HCT116 (cell line): ENCODE data around the gene METTL25B. TPM values are rescaled to one million over a fixed set of nuclear protein-coding genes. Genes with fewer than 3 reads are reported as not detected.

Experiments
- ATAC-seq: fragments of 200-7000 bp; cut with Tn5 transposase; 2 replicates; pipeline ENCODE4 v1.9.1; 2020; ENCODE audit warnings: mild to moderate bottlenecking, moderate library complexity
- BruUV-seq: library from RNA; stranded (reverse); fragments of 400-500 nt; replicated peaks from 2 replicates; lab custom pipeline; 2021; lab: Mats Ljungman, UMichigan
- CTCF ChIA-PET: fragments of 300-600 bp; sonication (Branson Sonifier 250); formaldehyde crosslinking; loops from one replicate; lab custom pipeline; 2021; ENCODE audit warnings: antibody characterized with exemption; lab: Charles Lee
- POLR2A ChIA-PET: fragments of 300-600, 350-600 bp; sonication (Branson Sonifier 250); formaldehyde crosslinking; loops from one replicate; lab custom pipeline; 2021; ENCODE audit warnings: antibody characterized with exemption; lab: Charles Lee
- RAD21 ChIA-PET, 2 experiments: fragments of 300-600 bp; sonication (Branson Sonifier 250); formaldehyde crosslinking; loops; one replicate each; lab custom pipeline; 2023; ENCODE audit warnings: low total read pairs in 2 of 2; ENCODE audit not compliant: uncharacterized antibody in 2 of 2, unreplicated experiment in 2 of 2, low non-redundant PET in 1 of 2; lab: Charles Lee
- DNase-seq: peaks from one replicate; pipeline ENCODE4 v3.0.0-alpha.2; 2010; ENCODE audit warnings: low read depth, low spot score
- H2AFZ ChIP-seq: fragments of 200-600 bp; shearing (Covaris generic), sonication (generic); 2 replicates; pipeline ENCODE4 v1.6.1; 2017; ENCODE audit warnings: low read depth, mixed run types, mixed read lengths, antibody characterized with exemption, low read length; ENCODE audit not compliant: poor library complexity, severe bottlenecking
- H3K27ac ChIP-seq: 2 replicates; pipeline ENCODE4 v1.5.1; 2012; ENCODE audit warnings: low read depth, low read length
- H3K27me3 ChIP-seq: fragments of 200-600 bp; sonication (generic); 2 replicates; pipeline ENCODE4 v1.6.1; 2016; ENCODE audit warnings: mixed run types, low read length, mixed read lengths; ENCODE audit not compliant: insufficient read depth
- H3K36me3 ChIP-seq, 2 experiments: fragments of 200-500 bp in 1 of 2; fragments of 200-600 bp in 1 of 2; sonication (Bioruptor generic) in 1 of 2; sonication (generic) in 1 of 2; 2 replicates each; pipeline versions ENCODE4 v1.5.1 to v1.6.1; 2014 to 2016; ENCODE audit warnings: low read length in 2 of 2, inconsistent platforms in 1 of 2, mixed read lengths in 1 of 2, mixed run types in 1 of 2; ENCODE audit not compliant: insufficient read depth in 2 of 2, control insufficient read depth in 1 of 2
- H3K4me1 ChIP-seq, 2 experiments: fragments of 200-600 bp in 1 of 2; sonication (generic) in 1 of 2; 2 replicates each; pipeline versions ENCODE4 v1.5.1 to v1.6.1; 2012 to 2017; ENCODE audit warnings: low read length in 2 of 2, inconsistent platforms in 1 of 2, mild to moderate bottlenecking in 1 of 2, mixed read lengths in 1 of 2, mixed run types in 1 of 2, moderate library complexity in 1 of 2; ENCODE audit not compliant: insufficient read depth in 2 of 2, control insufficient read depth in 1 of 2
- H3K4me2 ChIP-seq: fragments of 200-600 bp; sonication (generic); 2 replicates; pipeline ENCODE4 v1.6.1; 2017; ENCODE audit warnings: mixed run types, low read length, mixed read lengths
- H3K4me3 ChIP-seq, 2 experiments: fragments of 200-600 bp in 1 of 2; sonication (generic) in 1 of 2; replicated peaks in 1 of 2; 2 replicates each; pipeline ENCODE4 v1.5.1; 2011 to 2016; ENCODE audit warnings: low read length in 2 of 2, control low read depth in 1 of 2, low read depth in 1 of 2, mild to moderate bottlenecking in 1 of 2, mixed read lengths in 1 of 2, mixed run types in 1 of 2
- H3K79me2 ChIP-seq: fragments of 200-600 bp; sonication (generic); 2 replicates; pipeline ENCODE4 v1.6.1; 2017; ENCODE audit warnings: mild to moderate bottlenecking, mixed run types, low read length, moderate library complexity, mixed read lengths; ENCODE audit not compliant: insufficient read depth
- H3K9ac ChIP-seq: fragments of 200-600 bp; sonication (generic); 2 replicates; pipeline ENCODE4 v1.6.1; 2016; ENCODE audit warnings: low read length, mixed read lengths
- H3K9me2 ChIP-seq: fragments of 200-600 bp; sonication (generic), shearing (Covaris generic); 2 replicates; pipeline ENCODE4 v1.6.1; 2017; ENCODE audit warnings: mixed run types, mild to moderate bottlenecking, moderate library complexity; ENCODE audit not compliant: insufficient read depth
- H3K9me3 ChIP-seq, 2 experiments: fragments of 200-500 bp in 1 of 2; fragments of 200-600 bp in 1 of 2; sonication (Bioruptor generic) in 1 of 2; sonication (generic) in 1 of 2; 2 replicates each; pipeline ENCODE4 v1.6.1; 2014 to 2017; ENCODE audit warnings: low read length in 2 of 2, mixed read lengths in 2 of 2, inconsistent platforms in 1 of 2, low read depth in 1 of 2, mild to moderate bottlenecking in 1 of 2, mixed run types in 1 of 2, moderate library complexity in 1 of 2; ENCODE audit not compliant: control insufficient read depth in 1 of 2, insufficient read depth in 1 of 2
- H4K20me1 ChIP-seq: fragments of 200-600 bp; sonication (generic), shearing (Covaris generic); 2 replicates; pipeline ENCODE4 v1.6.1; 2017; ENCODE audit warnings: mixed run types, mild to moderate bottlenecking, moderate library complexity; ENCODE audit not compliant: insufficient read depth
- CBX3 ChIP-seq: IDR thresholded peaks from 2 replicates; pipeline ENCODE4 v1.6.1; 2012; ENCODE audit warnings: low read depth
- CEBPB ChIP-seq: IDR thresholded peaks from 2 replicates; pipeline ENCODE4 v1.6.1; 2012; ENCODE audit warnings: low read depth
- ELF1 ChIP-seq: IDR thresholded peaks from 2 replicates; pipeline ENCODE4 v1.6.1; 2012; ENCODE audit warnings: low read depth, borderline replicate concordance
- JUND ChIP-seq: IDR thresholded peaks from 2 replicates; pipeline ENCODE4 v1.6.1; 2012
- POLR2AphosphoS5 ChIP-seq: IDR thresholded peaks from 2 replicates; pipeline ENCODE4 v1.6.1; 2011; ENCODE audit warnings: mild to moderate bottlenecking, low read depth, low read length, moderate library complexity
- SIN3A ChIP-seq: IDR thresholded peaks from 2 replicates; pipeline ENCODE4 v1.6.1; 2012; ENCODE audit warnings: low read depth
- SRF ChIP-seq: IDR thresholded peaks from 2 replicates; pipeline ENCODE4 v1.6.1; 2012; ENCODE audit warnings: low read depth
- ZFX ChIP-seq: fragments of 450-650 bp; IDR thresholded peaks from 2 replicates; pipeline ENCODE4 v1.6.1; 2017
- intact Hi-C: fragments of 100-400 bp; cut with micrococcal nuclease; formaldehyde crosslinking; loops from 2 replicates; pipeline ENCODE4 v1.10.0; 2022
- total RNA-seq: library from RNA; stranded (reverse); gene quantifications from one replicate; pipeline ENCODE4 v1.2.1, GENCODE V29; 2021; ENCODE audit not compliant: unreplicated experiment
- TF ChIP-seq, protein P1 (sequence below): IDR thresholded peaks from 2 replicates; pipeline ENCODE4 v1.6.1; 2012; ENCODE audit warnings: low read depth
- TF ChIP-seq, protein P2 (sequence below), 3 experiments: fragments of 200-600 bp in 1 of 3; sonication (generic) in 1 of 3; IDR thresholded peaks in 2 of 3; conservative IDR thresholded peaks in 1 of 3; 2 replicates each; pipeline ENCODE4 v1.5.1; 2012 to 2017; ENCODE audit warnings: low read depth in 2 of 3, low read length in 2 of 3, antibody characterized with exemption in 1 of 3, borderline replicate concordance in 1 of 3, control low read depth in 1 of 3, mild to moderate bottlenecking in 1 of 3, mixed read lengths in 1 of 3, mixed run types in 1 of 3, moderate library complexity in 1 of 3; ENCODE audit not compliant: insufficient read depth in 1 of 3
- TF ChIP-seq, protein P3 (sequence below): IDR thresholded peaks from 2 replicates; pipeline ENCODE4 v1.6.1; 2012
- TF ChIP-seq, protein P4 (sequence below): IDR thresholded peaks from 2 replicates; pipeline ENCODE4 v1.6.1; 2012

Gene METTL25B
- total RNA-seq, 1 experiment from 2014 or later = 36.5 TPM

DNA sequence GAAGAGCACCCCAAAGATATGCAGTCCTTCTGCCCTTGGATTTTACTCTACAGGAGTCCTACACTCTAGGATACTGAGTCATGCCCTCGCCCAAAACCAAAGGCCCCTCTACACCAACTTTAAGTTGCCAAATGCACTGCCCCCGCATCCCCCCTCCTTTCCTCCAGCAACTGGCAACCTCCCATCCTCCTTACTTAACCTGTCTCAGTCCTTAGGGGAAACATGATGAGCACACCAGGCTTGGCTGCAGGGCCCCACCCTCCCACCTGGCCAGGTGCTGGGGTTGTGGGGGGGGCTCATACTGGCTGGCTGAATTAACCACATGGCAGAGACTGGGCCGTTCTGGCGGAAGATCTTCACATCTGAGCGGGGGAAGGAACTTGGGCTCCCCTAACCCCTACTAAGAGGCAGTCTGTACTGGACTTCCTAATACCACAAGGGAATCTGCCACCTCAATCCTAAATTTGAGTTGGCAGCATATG, 22.0 kb downstream of the METTL25B start:
- Histone ChIP-seq H3K27me3 (no peaks in the 10 kb centered on the region), H3K36me3 (peaks cover 0 to 5% of the 10 kb centered on the region in 2 experiments; a peak in 1 of 4 replicates), H3K9me3 (no peaks in the 10 kb centered on the region), H3K27ac (peak overlapping the region; percentile 99), H2AFZ (no peak overlapping the region), H3K4me1 (peaks cover 29 to 61% of the 10 kb centered on the region in 2 experiments), H4K20me1 (no peaks in the 10 kb centered on the region), H3K9ac (peak overlapping the region; percentile 94), H3K9me2 (no peaks in the 10 kb centered on the region), H3K79me2 (peaks cover 79% of the 10 kb centered on the region), H3K4me2 (peak overlapping the region; percentile 97), H3K4me3 (peak overlapping the region; percentile 67 to 97)
- ChIA-PET POLR2A (interaction anchor here (0.7 to 1.1 kb wide), 2 partner anchors 9 to 17 kb away, joined by 3 read pairs; partner anchors contain the start of genes MRPL24 and PRCC), RAD21 (no interaction called here), CTCF (interaction anchor here (1.1 to 1.2 kb wide), 2 partner anchors 22 to 23 kb away, joined by 3 read pairs; partner anchors contain the start of genes ISG20L2 and METTL25B)
- DNase-seq (no peak), ATAC-seq (0 out of 2 replicates have a peak, but pooled peaks have one; percentile 7)
- intact Hi-C loops = no loop called here
- TF ChIP-seq SRF (no peak), POLR2AphosphoS5 (peak; percentile 53; the same call in 1 of the 2 replicates)
- BruUV-seq = no TSS peak

DNA sequence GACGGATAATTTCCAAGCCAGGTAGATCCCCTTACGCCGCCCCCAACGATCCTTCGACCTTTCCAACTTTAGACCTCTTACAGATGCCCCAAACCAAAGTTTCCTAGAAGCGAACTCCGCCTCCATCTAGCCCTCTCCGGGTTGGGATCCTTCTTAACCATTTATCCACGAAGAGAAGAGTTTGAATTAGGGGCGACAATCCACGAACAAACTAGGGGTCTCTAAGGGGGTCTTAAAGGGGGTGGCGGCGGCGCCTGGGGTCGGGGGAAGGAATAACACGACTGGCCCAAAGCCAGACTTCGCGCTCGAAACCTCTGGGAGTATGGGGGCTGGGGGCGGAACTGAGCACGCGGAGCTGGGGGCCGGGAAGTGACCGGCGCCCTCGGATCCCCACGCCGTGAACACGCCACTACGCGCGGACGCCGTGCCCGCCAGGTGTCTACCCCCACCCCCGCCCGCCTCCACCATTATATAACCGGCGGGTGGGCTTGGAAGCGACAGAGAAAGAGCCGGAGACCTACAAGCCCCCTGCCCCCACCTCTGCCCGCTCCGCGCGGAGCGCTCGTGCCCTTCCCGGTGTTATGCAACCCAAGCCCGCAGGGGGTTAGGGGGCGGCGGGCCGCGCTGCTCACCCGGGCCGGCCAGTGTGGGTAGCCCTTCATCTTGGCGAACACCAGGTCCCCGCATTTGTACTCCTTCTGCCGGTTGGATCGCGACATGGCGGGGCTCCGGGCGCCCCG, 22.6 kb downstream of the METTL25B start:
- no peak for ATAC-seq
- CTCF ChIA-PET = interaction anchor here (1.1 to 1.3 kb wide), 4 partner anchors 10 to 63 kb away, joined by 3 read pairs; partner anchors contain the start of genes ISG20L2, METTL25B and MRPL24
- RAD21 ChIA-PET = interaction anchor here (0.5 to 1.3 kb wide), 2 partner anchors 23 to 774 kb away, joined by 3 read pairs; partner anchors contain the start of genes ISG20L2 (in 1 of the 2) and METTL25B (in 1 of the 2)
- TF ChIP-seq, protein P1, sequence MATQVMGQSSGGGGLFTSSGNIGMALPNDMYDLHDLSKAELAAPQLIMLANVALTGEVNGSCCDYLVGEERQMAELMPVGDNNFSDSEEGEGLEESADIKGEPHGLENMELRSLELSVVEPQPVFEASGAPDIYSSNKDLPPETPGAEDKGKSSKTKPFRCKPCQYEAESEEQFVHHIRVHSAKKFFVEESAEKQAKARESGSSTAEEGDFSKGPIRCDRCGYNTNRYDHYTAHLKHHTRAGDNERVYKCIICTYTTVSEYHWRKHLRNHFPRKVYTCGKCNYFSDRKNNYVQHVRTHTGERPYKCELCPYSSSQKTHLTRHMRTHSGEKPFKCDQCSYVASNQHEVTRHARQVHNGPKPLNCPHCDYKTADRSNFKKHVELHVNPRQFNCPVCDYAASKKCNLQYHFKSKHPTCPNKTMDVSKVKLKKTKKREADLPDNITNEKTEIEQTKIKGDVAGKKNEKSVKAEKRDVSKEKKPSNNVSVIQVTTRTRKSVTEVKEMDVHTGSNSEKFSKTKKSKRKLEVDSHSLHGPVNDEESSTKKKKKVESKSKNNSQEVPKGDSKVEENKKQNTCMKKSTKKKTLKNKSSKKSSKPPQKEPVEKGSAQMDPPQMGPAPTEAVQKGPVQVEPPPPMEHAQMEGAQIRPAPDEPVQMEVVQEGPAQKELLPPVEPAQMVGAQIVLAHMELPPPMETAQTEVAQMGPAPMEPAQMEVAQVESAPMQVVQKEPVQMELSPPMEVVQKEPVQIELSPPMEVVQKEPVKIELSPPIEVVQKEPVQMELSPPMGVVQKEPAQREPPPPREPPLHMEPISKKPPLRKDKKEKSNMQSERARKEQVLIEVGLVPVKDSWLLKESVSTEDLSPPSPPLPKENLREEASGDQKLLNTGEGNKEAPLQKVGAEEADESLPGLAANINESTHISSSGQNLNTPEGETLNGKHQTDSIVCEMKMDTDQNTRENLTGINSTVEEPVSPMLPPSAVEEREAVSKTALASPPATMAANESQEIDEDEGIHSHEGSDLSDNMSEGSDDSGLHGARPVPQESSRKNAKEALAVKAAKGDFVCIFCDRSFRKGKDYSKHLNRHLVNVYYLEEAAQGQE = no peak
- TF ChIP-seq JUND (no peak), CEBPB (no peak), ZFX (no peak), CBX3 (no peak), ELF1 (no peak), SIN3A (no peak), POLR2AphosphoS5 (no peak; the same call in none of the 2 replicates)
- TF ChIP-seq, protein P2, sequence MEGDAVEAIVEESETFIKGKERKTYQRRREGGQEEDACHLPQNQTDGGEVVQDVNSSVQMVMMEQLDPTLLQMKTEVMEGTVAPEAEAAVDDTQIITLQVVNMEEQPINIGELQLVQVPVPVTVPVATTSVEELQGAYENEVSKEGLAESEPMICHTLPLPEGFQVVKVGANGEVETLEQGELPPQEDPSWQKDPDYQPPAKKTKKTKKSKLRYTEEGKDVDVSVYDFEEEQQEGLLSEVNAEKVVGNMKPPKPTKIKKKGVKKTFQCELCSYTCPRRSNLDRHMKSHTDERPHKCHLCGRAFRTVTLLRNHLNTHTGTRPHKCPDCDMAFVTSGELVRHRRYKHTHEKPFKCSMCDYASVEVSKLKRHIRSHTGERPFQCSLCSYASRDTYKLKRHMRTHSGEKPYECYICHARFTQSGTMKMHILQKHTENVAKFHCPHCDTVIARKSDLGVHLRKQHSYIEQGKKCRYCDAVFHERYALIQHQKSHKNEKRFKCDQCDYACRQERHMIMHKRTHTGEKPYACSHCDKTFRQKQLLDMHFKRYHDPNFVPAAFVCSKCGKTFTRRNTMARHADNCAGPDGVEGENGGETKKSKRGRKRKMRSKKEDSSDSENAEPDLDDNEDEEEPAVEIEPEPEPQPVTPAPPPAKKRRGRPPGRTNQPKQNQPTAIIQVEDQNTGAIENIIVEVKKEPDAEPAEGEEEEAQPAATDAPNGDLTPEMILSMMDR (IDR thresholded peaks at IDR 0.05 in 2 of 3, conservative IDR thresholded peaks at IDR 0.05 in 1 of 3; ENCODE audit: borderline replicate concordance in 1 of 3, insufficient read depth in 1 of 3, low read depth in 2 of 3, low read length in 2 of 3) = no peak
- TF ChIP-seq, protein P3, sequence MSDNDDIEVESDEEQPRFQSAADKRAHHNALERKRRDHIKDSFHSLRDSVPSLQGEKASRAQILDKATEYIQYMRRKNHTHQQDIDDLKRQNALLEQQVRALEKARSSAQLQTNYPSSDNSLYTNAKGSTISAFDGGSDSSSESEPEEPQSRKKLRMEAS = no peak
- TF ChIP-seq, protein P4, sequence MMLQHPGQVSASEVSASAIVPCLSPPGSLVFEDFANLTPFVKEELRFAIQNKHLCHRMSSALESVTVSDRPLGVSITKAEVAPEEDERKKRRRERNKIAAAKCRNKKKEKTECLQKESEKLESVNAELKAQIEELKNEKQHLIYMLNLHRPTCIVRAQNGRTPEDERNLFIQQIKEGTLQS = no peak

More for the DNA sequence above, 22.6 kb downstream of the METTL25B start:
- H3K4me1 ChIP-seq = peaks cover 27 to 54% of the 10 kb centered on the region in 2 experiments
- POLR2A ChIA-PET = interaction anchor here (1.2 to 1.9 kb wide), 3 partner anchors 10 to 22 kb away, joined by 4 to 11 read pairs (median 9); partner anchors contain the start of genes ISG20L2, METTL25B, MRPL24 and PRCC
- intact Hi-C loops = no loop called here
- H3K36me3 ChIP-seq = no peaks in the 10 kb centered on the region; a peak in 1 of 4 replicates
- H4K20me1 ChIP-seq = no peaks in the 10 kb centered on the region
- BruUV-seq = TSS peak; percentile 56
- no peaks in the 10 kb centered on the region for H3K9me2 ChIP-seq
- H3K4me3 ChIP-seq = peak overlapping the region; percentile 67 to 97
- peak overlapping the region; percentile 94 for H3K9ac ChIP-seq
- H3K9me3 ChIP-seq = no peaks in the 10 kb centered on the region
- no peaks in the 10 kb centered on the region for H3K27me3 ChIP-seq
- no peak for DNase-seq
- no peak overlapping the region for H2AFZ ChIP-seq
- H3K27ac ChIP-seq = peak overlapping the region; percentile 99
- H3K4me2 ChIP-seq = peak overlapping the region; percentile 97
- peaks cover 76% of the 10 kb centered on the region for H3K79me2 ChIP-seq
